Panc1 (cell line): ENCODE results near the gene GADL1. TPM values are rescaled to one million over a fixed set of nuclear protein-coding genes. Genes with fewer than 3 reads are reported as not detected.

Experiments used
- ATAC-seq: fragments of 200-7000 bp; cut with Tn5 transposase; 2 replicates; pipeline ENCODE4 v1.9.1; 2020; ENCODE audit warnings: mild to moderate bottlenecking, moderate library complexity
- BruUV-seq: library from RNA; stranded (reverse); fragments of 400-500 nt; replicated peaks from 2 replicates; lab custom pipeline; 2021; lab: Mats Ljungman, UMichigan
- CTCF ChIA-PET: fragments of 300-600 bp; sonication (Branson Sonifier 250); formaldehyde crosslinking; loops from one replicate; lab custom pipeline; 2022; ENCODE audit warnings: antibody characterized with exemption; lab: Charles Lee
- POLR2A ChIA-PET: fragments of 300-600 bp; sonication (Branson Sonifier 250); formaldehyde crosslinking; loops from one replicate; lab custom pipeline; 2022; ENCODE audit warnings: antibody characterized with exemption; lab: Charles Lee
- DNase-seq: peaks from one replicate; pipeline ENCODE4 v3.0.0-alpha.2; 2010; ENCODE audit warnings: low read depth, low spot score
- H3K27ac ChIP-seq: 2 replicates; pipeline ENCODE4 v1.5.1; 2011; ENCODE audit warnings: mild to moderate bottlenecking, low read length, inconsistent platforms
- H3K27me3 ChIP-seq: fragments of 200-500 bp; sonication (Bioruptor generic); 2 replicates; pipeline ENCODE4 v1.6.0; 2014; ENCODE audit warnings: low read length, inconsistent platforms; ENCODE audit not compliant: control insufficient read depth, insufficient read depth
- H3K36me3 ChIP-seq: fragments of 200-500 bp; sonication (Bioruptor generic); 2 replicates; pipeline ENCODE4 v1.5.1; 2014; ENCODE audit warnings: inconsistent platforms, mild to moderate bottlenecking, low read length, moderate library complexity; ENCODE audit not compliant: control insufficient read depth, insufficient read depth
- H3K4me1 ChIP-seq: 2 replicates; pipeline ENCODE4 v1.5.1; 2011; ENCODE audit warnings: inconsistent platforms, mild to moderate bottlenecking, low read length, moderate library complexity; ENCODE audit not compliant: control insufficient read depth, insufficient read depth
- H3K4me3 ChIP-seq, 2 experiments: 2 replicates each; pipeline ENCODE4 v1.5.1; 2011 to 2012; ENCODE audit warnings: low read depth in 2 of 2, low read length in 2 of 2, mild to moderate bottlenecking in 2 of 2, inconsistent platforms in 1 of 2, moderate library complexity in 1 of 2
- H3K9me3 ChIP-seq: fragments of 200-500 bp; sonication (Bioruptor generic); 2 replicates; pipeline ENCODE4 v1.5.1; 2014; ENCODE audit warnings: low read depth, mild to moderate bottlenecking, inconsistent platforms, low read length, moderate library complexity; ENCODE audit not compliant: control insufficient read depth, insufficient read depth
- CTCF ChIP-seq: fragments of 450-650 bp; IDR thresholded peaks from 2 replicates; pipeline ENCODE4 v1.5.1; 2017; ENCODE audit warnings: mild to moderate bottlenecking
- POLR2AphosphoS5 ChIP-seq: IDR thresholded peaks from 2 replicates; pipeline ENCODE4 v1.6.1; 2012; ENCODE audit warnings: mild to moderate bottlenecking, low read depth, low read length, moderate library complexity
- REST ChIP-seq, 2 experiments: IDR thresholded peaks; 2 replicates each; pipeline ENCODE4 v1.6.1; 2011 to 2012; ENCODE audit warnings: low read depth in 2 of 2, control low read depth in 1 of 2, low read length in 1 of 2, mild to moderate bottlenecking in 1 of 2, moderate library complexity in 1 of 2; ENCODE audit not compliant: insufficient read depth in 1 of 2
- SIN3A ChIP-seq: IDR thresholded peaks from 2 replicates; pipeline ENCODE4 v1.6.1; 2012; ENCODE audit warnings: low read depth, mild to moderate bottlenecking, low read length, moderate library complexity, borderline replicate concordance; ENCODE audit not compliant: insufficient read depth
- TCF7L2 ChIP-seq: IDR thresholded peaks from 2 replicates; pipeline ENCODE4 v1.6.1; 2011; ENCODE audit warnings: mild to moderate bottlenecking, low read depth, low read length, inconsistent platforms
- in situ Hi-C: cut with HindIII; loops from 2 replicates; pipeline ENCODE4 v1.10.0; 2016; ENCODE audit warnings: low sequenced_read_pairs, low pct_unique_long_range_greater_than_20kb
- intact Hi-C: fragments of 100-400 bp; cut with micrococcal nuclease; formaldehyde crosslinking; loops from one replicate; pipeline ENCODE4 v1.10.0; 2022; ENCODE audit not compliant: unreplicated experiment
- total RNA-seq: library from RNA; stranded (reverse); gene quantifications from one replicate; pipeline ENCODE4 v1.2.1, GENCODE V29; 2021; ENCODE audit not compliant: unreplicated experiment

GADL1 gene
- total RNA-seq, 1 experiment from 2014 or later: not detected

- ChIA-PET CTCF (no interaction called here), POLR2A (no interaction called here)
- Histone ChIP-seq H3K4me3 (no peak overlapping the region), H3K27me3 (no peaks in the 10 kb centered on the region), H3K27ac (no peak overlapping the region), H3K36me3 (no peaks in the 10 kb centered on the region), H3K9me3 (no peaks in the 10 kb centered on the region), H3K4me1 (no peaks in the 10 kb centered on the region)
- BruUV-seq: no TSS peak
- no peak for DNase-seq
- intact Hi-C loops: no loop called here
- ATAC-seq: no peak
- no peak for TF ChIP-seq CTCF
- TF ChIP-seq POLR2AphosphoS5: no peak
- no peak for TF ChIP-seq SIN3A
- TF ChIP-seq REST (IDR thresholded peaks at IDR 0.05; ENCODE audit: insufficient read depth in 1 of 2, low read depth in 2 of 2, low read length in 1 of 2): no peak
- TF ChIP-seq TCF7L2: no peak
- in situ Hi-C loops: no loop called here
These were observed 163.5 kb downstream of the GADL1 start for GRCh38 chr3:30730967-30731366.

GRCh38 chr3:30729936-30730335 lies 164.5 kb downstream of the GADL1 start:
- BruUV-seq: no TSS peak
- DNase-seq (no peak), ATAC-seq (no peak)
- ChIA-PET CTCF (no interaction called here), POLR2A (no interaction called here)
- Histone ChIP-seq H3K27me3 (no peaks in the 10 kb centered on the region), H3K4me1 (no peaks in the 10 kb centered on the region), H3K9me3 (no peaks in the 10 kb centered on the region), H3K27ac (no peak overlapping the region), H3K36me3 (no peaks in the 10 kb centered on the region), H3K4me3 (no peak overlapping the region)
- intact Hi-C loops (no loop called here), in situ Hi-C loops (no loop called here)
- TF ChIP-seq SIN3A (no peak), POLR2AphosphoS5 (no peak), REST (IDR thresholded peaks at IDR 0.05; ENCODE audit: insufficient read depth in 1 of 2, low read depth in 2 of 2, low read length in 1 of 2) (no peak), CTCF (no peak), TCF7L2 (no peak)
